HG02798 (cell line): Measurements from ENCODE around the gene SETSIP.
"Not testable (repeated sequence)": the region's sequence is repeated elsewhere in the genome, so short reads cannot be mapped to it uniquely, and the experiment has no call there.

Experiments
- ATAC-seq: cut with Tn5 transposase; IDR thresholded peaks from one replicate; pipeline ENCODE4 v1.9.1; 2021; ENCODE audit warnings: mild to moderate bottlenecking; ENCODE audit not compliant: unreplicated experiment, poor library complexity

SETSIP gene

DNA sequence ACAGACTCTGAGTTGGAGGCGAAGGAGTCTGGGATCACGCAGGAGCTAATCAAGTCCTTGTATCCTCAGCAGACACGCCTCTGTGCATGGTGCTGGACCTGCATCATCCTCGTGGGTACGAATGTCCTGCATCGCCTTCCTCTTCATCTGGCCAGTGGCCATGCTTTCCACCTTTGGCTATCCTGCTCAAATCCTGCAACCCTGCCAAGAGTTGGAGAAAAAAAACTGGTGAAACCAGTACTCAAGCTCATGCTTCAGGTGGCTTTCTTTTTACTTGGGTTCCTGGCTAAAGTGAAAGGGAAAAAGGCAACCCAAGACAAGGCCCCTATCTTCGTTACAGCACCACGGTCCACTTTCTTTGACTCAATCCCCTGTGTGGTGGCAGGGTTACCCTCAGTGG lies 8.9 kb downstream of the SETSIP start:
- no peak for ATAC-seq

DNA sequence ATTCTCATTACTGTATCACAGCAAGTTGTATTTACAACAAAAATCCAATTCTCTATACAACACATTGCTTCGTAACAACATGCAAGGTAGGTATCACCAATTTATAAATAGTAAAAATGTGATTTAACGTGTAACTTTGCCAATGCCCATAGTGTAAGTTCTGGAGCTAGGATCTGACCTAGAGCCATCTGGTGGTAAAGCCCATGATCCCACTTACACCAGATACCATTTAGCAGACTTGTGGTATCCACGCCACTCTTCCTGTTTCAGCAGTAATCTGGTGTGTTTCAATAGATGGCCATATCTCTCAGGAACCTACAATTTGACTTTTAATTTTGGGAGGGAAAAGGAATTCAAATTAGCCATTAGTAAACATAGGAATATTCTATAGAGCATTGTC lies 10.2 kb downstream of the SETSIP start:
- ATAC-seq: no peak

GRCh38 chr1:92051948-92052347 lies 23.3 kb downstream of the SETSIP start:
- ATAC-seq: no peak

GRCh38 chr1:92045766-92046495 lies 29.3 kb downstream of the SETSIP start:
- ATAC-seq: no peak

DNA sequence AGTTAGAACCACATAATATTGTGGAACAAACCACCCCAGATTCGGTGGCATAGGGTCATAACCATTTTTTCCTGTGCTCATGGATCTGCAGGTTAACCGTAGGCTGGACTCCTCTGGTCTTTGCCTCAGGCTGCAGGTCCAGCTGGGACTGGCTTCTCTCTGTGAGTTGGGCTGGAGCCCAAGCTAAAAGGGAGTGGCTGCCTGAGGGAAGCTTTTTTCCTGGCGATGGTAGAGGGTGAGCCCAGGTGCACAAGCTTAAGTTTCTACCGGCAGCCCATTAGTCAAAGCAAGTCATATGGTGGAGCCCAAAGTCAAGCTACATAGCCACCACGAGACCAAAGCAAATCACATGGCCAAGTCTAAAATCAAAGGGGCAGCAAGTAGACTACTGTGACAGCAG lies 31.6 kb downstream of the SETSIP start:
- ATAC-seq: no peak

GRCh38 chr1:92040971-92041370 lies 34.2 kb downstream of the SETSIP start:
- ATAC-seq: no peak

- no peak for ATAC-seq
Observed at GRCh38 chr1:92038695-92039346, 36.4 kb downstream of the SETSIP start.

- no peak for ATAC-seq
Observed at GRCh38 chr1:92037400-92037799, 37.8 kb downstream of the SETSIP start.

- no peak for ATAC-seq
Observed at GRCh38 chr1:92031281-92032110, 43.7 kb downstream of the SETSIP start.

DNA sequence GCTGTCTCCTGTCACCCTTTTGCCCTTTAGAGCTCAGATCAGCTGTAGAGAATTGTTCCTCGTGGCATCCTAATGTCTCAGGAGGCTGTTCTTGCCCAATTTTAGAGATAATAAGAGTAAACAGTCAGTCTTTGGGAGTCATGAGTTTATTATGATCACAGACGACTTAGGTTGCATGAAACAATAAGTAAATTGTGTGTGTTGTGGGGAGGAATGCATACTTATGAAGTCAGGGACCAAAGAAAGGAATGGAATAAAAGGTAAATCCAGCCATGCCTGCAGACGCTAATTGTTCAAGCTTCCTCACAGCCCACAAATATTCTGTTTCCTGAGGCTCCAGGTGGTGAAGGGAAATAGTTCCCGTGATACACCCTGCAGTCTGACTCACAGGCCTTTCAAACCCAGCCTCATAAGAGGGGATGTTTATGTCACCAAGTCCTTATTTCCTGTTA lies 44.5 kb downstream of the SETSIP start:
- ATAC-seq: no peak

DNA sequence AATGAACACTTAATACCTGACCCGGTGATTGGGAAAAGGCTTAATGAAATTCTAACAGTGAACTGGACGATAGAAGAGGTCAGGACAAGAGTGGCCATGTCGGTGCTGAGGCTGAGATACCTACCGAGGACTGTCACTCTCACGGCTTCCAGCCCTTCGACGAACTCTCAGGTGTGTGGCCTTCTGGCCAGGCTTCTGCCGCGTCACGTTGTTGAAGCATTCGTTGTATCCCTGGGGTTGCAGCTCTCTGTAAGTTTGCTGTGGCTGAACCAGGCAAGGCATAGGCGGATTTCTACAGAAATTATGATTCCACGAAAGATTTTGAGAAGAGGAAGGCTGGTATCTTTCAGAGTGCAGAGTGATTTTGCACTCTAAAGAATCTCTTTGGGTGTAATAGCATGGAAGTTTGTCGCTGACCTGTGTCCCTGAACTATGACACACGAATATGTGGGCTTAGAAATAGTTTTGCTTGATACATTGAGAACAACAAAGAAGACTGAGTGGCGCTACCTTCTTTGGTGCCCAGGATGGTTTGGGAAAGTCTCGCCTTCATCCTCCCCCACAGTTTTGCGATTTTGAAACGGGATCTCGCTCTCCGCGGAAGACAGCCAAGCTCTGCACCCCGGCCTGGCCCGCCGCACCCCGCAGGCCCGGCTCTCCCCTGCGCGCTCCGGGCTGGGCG lies 45.8 kb downstream of the SETSIP start:
- no peak for ATAC-seq

DNA sequence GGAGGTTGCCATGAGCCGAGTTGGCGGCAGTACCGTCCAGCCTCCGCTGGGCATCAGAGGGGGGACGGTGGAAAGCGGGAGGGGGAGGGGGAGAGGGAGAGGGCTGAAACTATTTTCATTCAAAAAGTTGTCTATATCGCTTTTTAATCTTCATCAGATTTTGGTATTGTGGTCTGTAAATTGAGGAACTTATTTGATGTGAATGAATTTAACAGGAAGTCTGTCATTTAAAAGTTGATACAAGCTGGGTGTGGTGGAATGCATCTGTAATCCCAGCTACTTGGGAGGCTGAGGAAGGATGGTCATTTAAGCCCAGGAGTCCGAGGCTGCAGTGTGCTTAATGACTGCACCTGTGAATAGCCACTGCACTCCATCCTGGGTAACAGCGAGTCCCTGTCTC lies 48.4 kb downstream of the SETSIP start:
- ATAC-seq: no peak

DNA sequence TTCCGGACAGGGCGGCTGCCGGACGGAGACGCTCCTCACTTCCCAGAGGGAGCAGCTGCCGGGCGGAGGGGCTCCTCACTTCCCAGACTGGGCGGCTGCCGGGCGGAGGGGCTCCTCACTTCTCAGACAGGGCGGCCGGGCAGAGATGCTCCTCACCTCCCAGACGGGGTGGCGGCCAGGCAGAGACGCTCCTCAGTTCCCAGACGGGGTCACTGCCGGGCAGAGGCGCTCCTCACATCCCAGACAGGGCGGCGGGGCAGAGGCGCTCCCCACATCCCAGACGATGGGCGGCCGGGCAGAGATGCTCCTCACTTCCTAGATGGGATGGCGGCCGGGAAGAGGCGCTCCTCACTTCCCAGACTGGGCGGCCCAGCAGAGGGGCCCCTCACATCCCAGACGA lies 49.2 kb downstream of the SETSIP start:
- not testable (repeated sequence) for ATAC-seq
